Measurements from ENCODE around the gene TMOD1. TPM values are rescaled to one million over a fixed set of nuclear protein-coding genes. Genes with fewer than 3 reads are reported as not detected.

Gene TMOD1
- total RNA-seq, 4 donors from 2014 or later = 10.1 to 33.8 (median 21.0) TPM

- no peak for ATAC-seq (ENCODE audit: low FRiP score)
- no peak for DNase-seq (ENCODE audit: low spot score)
- TF ChIP-seq CTCF (IDR thresholded peaks at IDR 0.05) = no peak
Observed at GRCh38 chr9:97560851-97561250, 59.4 kb downstream of the TMOD1 start.

- TF ChIP-seq CTCF (IDR thresholded peaks at IDR 0.05) = no peak
- DNase-seq (ENCODE audit: low spot score) = no peak
- no peak for ATAC-seq (ENCODE audit: low FRiP score)
Observed at GRCh38 chr9:97561501-97561900, 60.0 kb downstream of the TMOD1 start.

GRCh38 chr9:97562542-97562941 is 61.1 kb downstream of the TMOD1 start:
- no peak for TF ChIP-seq CTCF (IDR thresholded peaks at IDR 0.05)
- DNase-seq (ENCODE audit: low spot score) (no peak), ATAC-seq (ENCODE audit: low FRiP score) (no peak)

GRCh38 chr9:97563458-97564135 is 62.1 kb downstream of the TMOD1 start:
- DNase-seq (ENCODE audit: low spot score) (no peak), ATAC-seq (ENCODE audit: low FRiP score) (no peak)
- TF ChIP-seq CTCF (IDR thresholded peaks at IDR 0.05) = no peak

- TF ChIP-seq CTCF (IDR thresholded peaks at IDR 0.05) = no peak
- ATAC-seq (ENCODE audit: low FRiP score) (peak; percentile 39), DNase-seq (ENCODE audit: low spot score) (no peak)
Observed at GRCh38 chr9:97564291-97565175, 63.1 kb downstream of the TMOD1 start.

- DNase-seq (ENCODE audit: low spot score) = no peak
- no peak for ATAC-seq (ENCODE audit: low FRiP score)
- no peak for TF ChIP-seq CTCF (IDR thresholded peaks at IDR 0.05)
Observed at GRCh38 chr9:97565262-97565661, 63.8 kb downstream of the TMOD1 start.
